Colonic mucosa (tissue), 4 donors: ENCODE data around the gene CDH12. TPM values are rescaled to one million over a fixed set of nuclear protein-coding genes. Genes with fewer than 3 reads are reported as not detected.

Experiments
- DNase-seq: peaks from one replicate; pipeline ENCODE4 v3.0.0-alpha.2; 2020
- H3K27ac ChIP-seq: fragments of 200-600 bp; one replicate; pipeline ENCODE4 v1.8.0; 2021
- H3K27me3 ChIP-seq: fragments of 200-600 bp; one replicate; pipeline ENCODE4 v1.8.0; 2021
- H3K36me3 ChIP-seq: fragments of 200-600 bp; one replicate; pipeline ENCODE4 v1.8.0; 2021
- H3K4me1 ChIP-seq: fragments of 200-600 bp; one replicate; pipeline ENCODE4 v1.8.0; 2021; ENCODE audit warnings: mild to moderate bottlenecking
- H3K4me3 ChIP-seq: fragments of 200-600 bp; one replicate; pipeline ENCODE4 v1.8.0; 2021
- H3K9ac ChIP-seq, 2 donors: one replicate each; pipeline ENCODE4 v1.7.0; 2013; ENCODE audit warnings: control low read depth in 2 of 2, low read depth in 2 of 2, low read length in 2 of 2
- H3K9me3 ChIP-seq: fragments of 200-600 bp; one replicate; pipeline ENCODE4 v1.8.0; 2021
- intact Hi-C: fragments of 100-400 bp; cut with DNase I; formaldehyde crosslinking; loops from one replicate; pipeline ENCODE4 v1.14.1; 2022
- total RNA-seq, 2 donors: library from RNA; stranded (reverse); fragmentation: NEBNext Ultra II Directional in 1 of 2; extraction: Animal tissue kit (Norgen Biotek cat#: 25700) in 1 of 2; gene quantifications; one replicate each; pipeline ENCODE4 v1.2.1, GENCODE V29; 2021
- TF ChIP-seq, protein P1 (sequence below): fragments of 200-600 bp; IDR thresholded peaks from one replicate; pipeline ENCODE4 v1.8.0; 2022; ENCODE audit warnings: antibody characterized with exemption, mild to moderate bottlenecking
- donor health status: healthy.
- donor health status: DM: no; HTN: no; CAD: no.
- donor health status: DM: no; HTN: no; CAD: no.

Gene CDH12
- total RNA-seq, 2 donors from 2014 or later, result not detected

DNA sequence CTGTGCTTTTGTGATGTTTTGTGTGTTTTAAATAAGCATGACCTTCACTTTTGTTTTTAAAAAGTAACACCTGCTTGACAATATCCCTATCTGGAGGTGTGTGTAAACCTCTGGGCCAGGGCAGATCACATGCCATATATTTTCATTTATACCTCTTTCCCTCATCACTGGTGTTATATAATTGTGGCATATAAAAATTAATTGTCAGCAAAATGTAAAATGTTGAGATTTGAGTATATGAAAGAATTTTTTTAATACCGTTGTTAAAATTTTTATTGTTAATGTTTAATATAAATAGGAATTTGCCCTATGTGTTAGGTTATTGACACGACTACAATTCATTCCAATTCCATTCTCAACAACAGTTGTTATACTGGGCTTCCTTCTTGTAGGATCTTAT is 6.5 kb downstream of the CDH12 start:
- no peak overlapping the region for H3K27ac ChIP-seq
- TF ChIP-seq, protein P1, sequence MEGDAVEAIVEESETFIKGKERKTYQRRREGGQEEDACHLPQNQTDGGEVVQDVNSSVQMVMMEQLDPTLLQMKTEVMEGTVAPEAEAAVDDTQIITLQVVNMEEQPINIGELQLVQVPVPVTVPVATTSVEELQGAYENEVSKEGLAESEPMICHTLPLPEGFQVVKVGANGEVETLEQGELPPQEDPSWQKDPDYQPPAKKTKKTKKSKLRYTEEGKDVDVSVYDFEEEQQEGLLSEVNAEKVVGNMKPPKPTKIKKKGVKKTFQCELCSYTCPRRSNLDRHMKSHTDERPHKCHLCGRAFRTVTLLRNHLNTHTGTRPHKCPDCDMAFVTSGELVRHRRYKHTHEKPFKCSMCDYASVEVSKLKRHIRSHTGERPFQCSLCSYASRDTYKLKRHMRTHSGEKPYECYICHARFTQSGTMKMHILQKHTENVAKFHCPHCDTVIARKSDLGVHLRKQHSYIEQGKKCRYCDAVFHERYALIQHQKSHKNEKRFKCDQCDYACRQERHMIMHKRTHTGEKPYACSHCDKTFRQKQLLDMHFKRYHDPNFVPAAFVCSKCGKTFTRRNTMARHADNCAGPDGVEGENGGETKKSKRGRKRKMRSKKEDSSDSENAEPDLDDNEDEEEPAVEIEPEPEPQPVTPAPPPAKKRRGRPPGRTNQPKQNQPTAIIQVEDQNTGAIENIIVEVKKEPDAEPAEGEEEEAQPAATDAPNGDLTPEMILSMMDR, result no peak
- no peaks in the 10 kb centered on the region for H3K36me3 ChIP-seq
- no peak overlapping the region for H3K9ac ChIP-seq
- no peaks in the 10 kb centered on the region for H3K9me3 ChIP-seq
- DNase-seq, result no peak
- no peaks in the 10 kb centered on the region for H3K27me3 ChIP-seq
- H3K4me1 ChIP-seq, result no peaks in the 10 kb centered on the region
- H3K4me3 ChIP-seq, result no peak overlapping the region
- intact Hi-C loops, result no loop called here

DNA sequence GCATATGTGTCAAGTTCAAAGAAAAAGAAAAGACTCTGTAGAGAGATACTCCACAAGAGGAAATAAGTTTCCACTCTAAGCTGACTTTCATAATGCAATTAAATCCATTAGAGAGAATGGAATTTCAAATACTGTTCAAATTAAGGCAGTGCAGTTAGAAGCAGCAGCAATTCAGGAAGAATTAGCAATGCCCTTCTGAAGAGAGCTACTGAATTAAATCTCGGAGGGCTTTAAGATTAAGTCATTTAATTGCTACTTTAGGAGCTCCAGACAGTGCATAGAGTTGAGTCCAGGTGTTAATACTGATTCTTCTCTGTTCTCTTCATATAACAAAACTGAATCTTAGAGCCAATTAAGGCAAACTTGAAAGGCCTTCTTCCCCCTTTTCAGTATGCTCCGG is 8.5 kb downstream of the CDH12 start:
- no peak for DNase-seq
- Histone ChIP-seq H3K27ac (no peak overlapping the region), H3K36me3 (no peaks in the 10 kb centered on the region), H3K9ac (no peak overlapping the region), H3K4me3 (no peak overlapping the region), H3K4me1 (no peaks in the 10 kb centered on the region), H3K9me3 (no peaks in the 10 kb centered on the region), H3K27me3 (no peaks in the 10 kb centered on the region)
- TF ChIP-seq, protein P1, result no peak
- intact Hi-C loops, result no loop called here

DNA sequence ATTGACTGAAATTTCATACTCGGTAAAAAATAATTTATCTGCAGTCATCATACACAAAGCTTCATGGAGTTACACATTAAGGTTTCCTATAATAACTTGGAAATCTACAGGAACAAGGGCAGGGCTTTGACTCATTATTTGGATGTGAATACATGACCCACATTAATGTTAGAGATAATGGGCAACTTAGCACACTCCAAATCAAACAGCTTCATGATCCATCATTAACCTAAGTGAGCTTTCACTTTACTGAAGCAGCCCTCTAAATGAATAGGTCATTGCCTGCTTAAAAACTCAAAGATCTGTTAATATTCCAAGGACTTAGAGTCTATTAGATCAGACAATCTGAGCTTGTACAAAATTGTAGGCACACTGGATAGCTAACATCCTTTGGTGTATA is 9.0 kb downstream of the CDH12 start:
- TF ChIP-seq, protein P1, result no peak
- Histone ChIP-seq H3K4me1 (no peaks in the 10 kb centered on the region), H3K27me3 (no peaks in the 10 kb centered on the region), H3K9me3 (no peaks in the 10 kb centered on the region), H3K36me3 (no peaks in the 10 kb centered on the region), H3K9ac (no peak overlapping the region), H3K4me3 (no peak overlapping the region), H3K27ac (no peak overlapping the region)
- no peak for DNase-seq
- intact Hi-C loops, result no loop called here

DNA sequence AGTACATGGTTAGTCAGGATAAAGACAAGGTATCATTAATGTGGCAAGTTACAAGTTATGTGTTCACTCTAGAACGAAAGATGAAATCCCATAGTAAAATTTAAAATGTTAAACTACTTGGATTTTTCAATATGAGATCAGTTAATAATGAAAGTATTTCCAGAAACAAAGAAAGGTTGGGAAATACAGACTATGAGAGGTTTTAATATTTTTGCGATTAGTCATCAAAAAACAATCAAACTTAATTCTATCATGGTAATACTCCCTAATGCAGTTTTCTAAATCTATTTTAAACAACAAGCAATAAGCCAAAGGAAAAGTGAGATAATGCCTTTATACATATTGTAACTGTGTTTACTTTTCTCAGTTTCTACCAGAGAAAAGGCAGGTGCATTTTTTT is 10.6 kb downstream of the CDH12 start:
- no peaks in the 10 kb centered on the region for H3K9me3 ChIP-seq
- H3K4me1 ChIP-seq, result no peaks in the 10 kb centered on the region
- intact Hi-C loops, result no loop called here
- DNase-seq, result no peak
- TF ChIP-seq, protein P1, result no peak
- no peak overlapping the region for H3K9ac ChIP-seq
- no peaks in the 10 kb centered on the region for H3K36me3 ChIP-seq
- no peak overlapping the region for H3K27ac ChIP-seq
- H3K4me3 ChIP-seq, result no peak overlapping the region
- no peaks in the 10 kb centered on the region for H3K27me3 ChIP-seq

DNA sequence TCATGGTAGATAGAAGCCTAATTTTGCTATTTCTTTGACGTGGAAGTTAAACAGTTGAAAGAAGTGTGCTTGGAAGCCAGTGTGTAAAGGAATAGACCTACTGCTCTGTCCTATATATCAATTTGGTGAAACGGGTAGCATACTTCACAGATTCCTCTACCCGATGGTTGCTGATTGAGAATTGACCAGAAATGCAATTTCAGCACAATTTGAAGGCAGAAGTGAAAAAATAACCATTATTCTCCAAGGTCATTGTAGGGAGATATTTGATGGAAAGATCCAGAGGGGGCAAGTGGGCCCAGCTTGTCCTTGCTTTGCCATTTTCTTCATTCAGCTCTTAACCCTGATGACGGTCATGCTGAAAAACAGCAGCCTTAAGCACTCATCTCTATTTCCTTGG is 15.3 kb downstream of the CDH12 start:
- Histone ChIP-seq H3K27ac (no peak overlapping the region), H3K4me1 (no peaks in the 10 kb centered on the region), H3K36me3 (no peaks in the 10 kb centered on the region), H3K9ac (no peak overlapping the region), H3K27me3 (no peaks in the 10 kb centered on the region), H3K4me3 (no peak overlapping the region), H3K9me3 (no peaks in the 10 kb centered on the region)
- no peak for DNase-seq
- TF ChIP-seq, protein P1, result no peak
- intact Hi-C loops, result no loop called here

DNA sequence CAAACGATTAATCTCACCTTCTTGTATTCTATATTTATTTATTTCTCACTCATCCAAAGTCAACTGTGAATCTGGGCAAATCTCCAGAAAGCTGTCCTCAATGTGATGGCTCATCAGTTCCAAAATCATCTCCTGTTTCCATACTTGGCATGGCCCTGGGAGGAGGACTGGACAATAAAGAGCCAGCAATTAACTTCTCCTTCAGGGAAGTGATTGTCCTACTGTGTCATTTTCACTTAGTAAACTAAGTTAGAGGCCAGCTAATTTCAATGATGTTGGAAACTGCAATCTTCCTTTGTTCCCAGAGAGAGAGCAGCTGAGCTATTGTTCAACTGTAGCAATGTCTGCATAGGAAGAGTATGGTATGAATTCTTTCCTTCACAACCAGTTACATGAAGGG is 17.5 kb downstream of the CDH12 start:
- Histone ChIP-seq H3K9ac (no peak overlapping the region), H3K4me1 (no peaks in the 10 kb centered on the region), H3K27me3 (no peaks in the 10 kb centered on the region), H3K36me3 (no peaks in the 10 kb centered on the region), H3K27ac (no peak overlapping the region), H3K4me3 (no peak overlapping the region), H3K9me3 (no peaks in the 10 kb centered on the region)
- TF ChIP-seq, protein P1, result no peak
- no peak for DNase-seq
- intact Hi-C loops, result no loop called here
